Colonic mucosa (tissue), 4 donors: ENCODE results near the gene LRP1B. TPM values are rescaled to one million over a fixed set of nuclear protein-coding genes. Genes with fewer than 3 reads are reported as not detected.

Experiments
- DNase-seq: peaks from one replicate; pipeline ENCODE4 v3.0.0-alpha.2; 2020
- H3K27ac ChIP-seq: fragments of 200-600 bp; one replicate; pipeline ENCODE4 v1.8.0; 2021
- H3K27me3 ChIP-seq: fragments of 200-600 bp; one replicate; pipeline ENCODE4 v1.8.0; 2021
- H3K36me3 ChIP-seq: fragments of 200-600 bp; one replicate; pipeline ENCODE4 v1.8.0; 2021
- H3K4me1 ChIP-seq: fragments of 200-600 bp; one replicate; pipeline ENCODE4 v1.8.0; 2021; ENCODE audit warnings: mild to moderate bottlenecking
- H3K4me3 ChIP-seq: fragments of 200-600 bp; one replicate; pipeline ENCODE4 v1.8.0; 2021
- H3K9ac ChIP-seq, 2 donors: one replicate each; pipeline ENCODE4 v1.7.0; 2013; ENCODE audit warnings: control low read depth in 2 of 2, low read depth in 2 of 2, low read length in 2 of 2
- H3K9me3 ChIP-seq: fragments of 200-600 bp; one replicate; pipeline ENCODE4 v1.8.0; 2021
- CTCF ChIP-seq: fragments of 200-600 bp; IDR thresholded peaks from one replicate; pipeline ENCODE4 v1.8.0; 2022; ENCODE audit warnings: antibody characterized with exemption, mild to moderate bottlenecking
- intact Hi-C: fragments of 100-400 bp; cut with DNase I; formaldehyde crosslinking; loops from one replicate; pipeline ENCODE4 v1.14.1; 2022
- total RNA-seq, 2 donors: library from RNA; stranded (reverse); fragmentation: NEBNext Ultra II Directional in 1 of 2; extraction: Animal tissue kit (Norgen Biotek cat#: 25700) in 1 of 2; gene quantifications; one replicate each; pipeline ENCODE4 v1.2.1, GENCODE V29; 2021
- donor health status: healthy.
- donor health status: DM: no; HTN: no; CAD: no.
- donor health status: DM: no; HTN: no; CAD: no.

The LRP1B gene
- total RNA-seq, 2 donors from 2014 or later: 0.10 to 0.19 TPM

- H3K4me3 ChIP-seq: no peak overlapping the region
- H3K4me1 ChIP-seq: no peaks in the 10 kb centered on the region
- no peak overlapping the region for H3K9ac ChIP-seq
- H3K27ac ChIP-seq: no peak overlapping the region
- no peak for DNase-seq
- no peak for TF ChIP-seq CTCF
- H3K27me3 ChIP-seq: no peaks in the 10 kb centered on the region
- H3K36me3 ChIP-seq: no peaks in the 10 kb centered on the region
- H3K9me3 ChIP-seq: no peaks in the 10 kb centered on the region
- intact Hi-C loops: no loop called here
Measured at GRCh38 chr2:140801311-140801710, 1329.5 kb downstream of the LRP1B start.

- DNase-seq: no peak
- TF ChIP-seq CTCF: no peak
- intact Hi-C loops: no loop called here
- Histone ChIP-seq H3K9ac (no peak overlapping the region), H3K36me3 (no peaks in the 10 kb centered on the region), H3K4me3 (no peak overlapping the region), H3K4me1 (no peaks in the 10 kb centered on the region), H3K9me3 (no peaks in the 10 kb centered on the region), H3K27me3 (no peaks in the 10 kb centered on the region), H3K27ac (no peak overlapping the region)
Measured at GRCh38 chr2:140797718-140798117, 1333.1 kb downstream of the LRP1B start.

GRCh38 chr2:140791802-140792201 is 1339.0 kb downstream of the LRP1B start:
- intact Hi-C loops: no loop called here
- H3K36me3 ChIP-seq: no peaks in the 10 kb centered on the region
- no peaks in the 10 kb centered on the region for H3K9me3 ChIP-seq
- DNase-seq: no peak
- H3K27me3 ChIP-seq: no peaks in the 10 kb centered on the region
- H3K9ac ChIP-seq: no peak overlapping the region
- H3K4me1 ChIP-seq: no peaks in the 10 kb centered on the region
- H3K4me3 ChIP-seq: no peak overlapping the region
- no peak overlapping the region for H3K27ac ChIP-seq
- TF ChIP-seq CTCF: no peak

GRCh38 chr2:140786585-140786984 is 1344.2 kb downstream of the LRP1B start:
- Histone ChIP-seq H3K4me3 (no peak overlapping the region), H3K9me3 (no peaks in the 10 kb centered on the region), H3K4me1 (no peaks in the 10 kb centered on the region), H3K27ac (no peak overlapping the region), H3K36me3 (no peaks in the 10 kb centered on the region), H3K27me3 (no peaks in the 10 kb centered on the region), H3K9ac (no peak overlapping the region)
- no peak for DNase-seq
- intact Hi-C loops: no loop called here
- TF ChIP-seq CTCF: no peak

GRCh38 chr2:140775411-140775810 is 1355.4 kb downstream of the LRP1B start:
- Histone ChIP-seq H3K9ac (no peak overlapping the region), H3K9me3 (no peaks in the 10 kb centered on the region), H3K4me1 (no peaks in the 10 kb centered on the region), H3K27me3 (no peaks in the 10 kb centered on the region), H3K4me3 (no peak overlapping the region), H3K27ac (no peak overlapping the region), H3K36me3 (no peaks in the 10 kb centered on the region)
- DNase-seq: no peak
- TF ChIP-seq CTCF: no peak
- intact Hi-C loops: no loop called here

- intact Hi-C loops: no loop called here
Measured at GRCh38 chr2:140770645-140771044, 1360.2 kb downstream of the LRP1B start.

More at GRCh38 chr2:140770645-140771044, 1360.2 kb downstream of the LRP1B start:
- Histone ChIP-seq H3K4me3 (no peak overlapping the region), H3K9me3 (no peaks in the 10 kb centered on the region), H3K27me3 (no peaks in the 10 kb centered on the region), H3K9ac (no peak overlapping the region), H3K4me1 (no peaks in the 10 kb centered on the region), H3K27ac (no peak overlapping the region), H3K36me3 (no peaks in the 10 kb centered on the region)
- TF ChIP-seq CTCF: no peak
- no peak for DNase-seq
